Activated CD4-positive, alpha-beta T cell treated with anti-CD3 and anti-CD28 coated beads, Interleukin-2, amount 10 ng/mL, durations not matched to agents 24 days and 14 days (primary cell): ENCODE data around the gene RIPOR3. TPM values are rescaled to one million over a fixed set of nuclear protein-coding genes. Genes with fewer than 3 reads are reported as not detected.
"Not testable (repeated sequence)": the region's sequence is repeated elsewhere in the genome, so short reads cannot be mapped to it uniquely, and the experiment has no call there.

ENCODE experiments used
- DNase-seq: peaks from one replicate; pipeline ENCODE4 v3.0.0; 2022
- H3K27ac Mint-ChIP-seq: one replicate; pipeline ENCODE4 v1.8.0; 2022; ENCODE audit warnings: mild to moderate bottlenecking, mixed read lengths
- H3K27me3 Mint-ChIP-seq: one replicate; pipeline ENCODE4 v1.8.0; 2022; ENCODE audit warnings: mixed read lengths
- H3K36me3 Mint-ChIP-seq: one replicate; pipeline ENCODE4 v1.8.0; 2022; ENCODE audit warnings: low read depth, mild to moderate bottlenecking, mixed read lengths
- H3K4me1 Mint-ChIP-seq: one replicate; pipeline ENCODE4 v1.8.0; 2021; ENCODE audit warnings: mixed read lengths
- H3K4me3 Mint-ChIP-seq: one replicate; pipeline ENCODE4 v1.8.0; 2022; ENCODE audit warnings: mild to moderate bottlenecking, moderate library complexity, mixed read lengths
- H3K9me3 Mint-ChIP-seq: one replicate; pipeline ENCODE4 v1.8.0; 2021; ENCODE audit warnings: mixed read lengths
- intact Hi-C: fragments of 100-400 bp; cut with micrococcal nuclease; formaldehyde crosslinking; loops from one replicate; pipeline ENCODE4 v1.15.1; 2023
- total RNA-seq: library from RNA; stranded (reverse); gene quantifications from 2 replicates; pipeline ENCODE4 v1.2.3, GENCODE V29; 2022

The RIPOR3 gene
- total RNA-seq, 1 donor from 2014 or later = not detected

DNA sequence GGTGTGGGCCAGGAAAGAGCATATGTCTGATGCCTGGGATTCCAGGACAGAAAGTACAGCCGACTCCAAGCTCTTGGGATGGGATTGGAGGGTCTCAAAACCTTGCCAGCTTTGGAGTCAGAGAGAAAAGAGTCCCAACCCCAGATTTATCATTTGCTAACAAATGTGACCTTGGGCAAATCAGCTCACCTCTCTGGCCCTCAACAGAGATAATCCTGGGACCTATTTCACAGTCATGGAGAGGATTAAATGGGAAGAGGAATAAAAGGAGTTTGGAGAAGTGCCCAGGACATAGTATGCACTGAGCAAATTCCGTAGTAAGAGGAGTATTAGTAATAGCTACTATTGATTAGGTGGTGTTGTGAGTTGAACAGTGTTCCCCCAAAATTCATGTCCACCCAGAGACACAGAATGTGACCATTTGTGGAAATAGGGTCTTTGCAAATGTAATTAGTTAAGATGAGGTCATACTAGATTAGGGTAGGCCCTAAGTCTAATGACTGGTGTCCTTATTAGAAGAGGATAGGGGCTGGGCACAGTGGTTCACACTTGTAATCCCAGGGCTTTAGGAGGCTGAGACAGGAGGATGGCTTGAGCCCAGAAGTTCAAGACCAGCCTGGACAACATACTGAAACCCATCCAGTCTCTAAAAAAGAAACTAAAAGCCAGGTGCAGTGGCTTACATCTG, 17.1 kb downstream of the RIPOR3 start:
- Mint-ChIP-seq H3K4me3 (no peak overlapping the region), H3K27me3 (peaks cover 2% of the 10 kb centered on the region), H3K36me3 (no peaks in the 10 kb centered on the region), H3K4me1 (no peaks in the 10 kb centered on the region), H3K27ac (no peak overlapping the region), H3K9me3 (no peaks in the 10 kb centered on the region)
- intact Hi-C loops = no loop called here
- no peak for DNase-seq

- intact Hi-C loops = no loop called here
- H3K36me3 Mint-ChIP-seq = no peaks in the 10 kb centered on the region
- H3K4me3 Mint-ChIP-seq = no peak overlapping the region
- DNase-seq = no peak
- H3K4me1 Mint-ChIP-seq = no peaks in the 10 kb centered on the region
- no peaks in the 10 kb centered on the region for H3K9me3 Mint-ChIP-seq
- H3K27me3 Mint-ChIP-seq = peaks cover 2% of the 10 kb centered on the region
- no peak overlapping the region for H3K27ac Mint-ChIP-seq
Observed at GRCh38 chr20:50673466-50674137, 17.7 kb downstream of the RIPOR3 start.

- intact Hi-C loops = no loop called here
- peaks cover 2% of the 10 kb centered on the region for H3K27me3 Mint-ChIP-seq
- H3K9me3 Mint-ChIP-seq = no peaks in the 10 kb centered on the region
- H3K4me3 Mint-ChIP-seq = no peak overlapping the region
- no peak overlapping the region for H3K27ac Mint-ChIP-seq
- no peak for DNase-seq
- H3K4me1 Mint-ChIP-seq = no peaks in the 10 kb centered on the region
- no peaks in the 10 kb centered on the region for H3K36me3 Mint-ChIP-seq
Observed at GRCh38 chr20:50673146-50673465, 18.2 kb downstream of the RIPOR3 start.

- H3K4me1 Mint-ChIP-seq = no peaks in the 10 kb centered on the region
- DNase-seq = no peak
- intact Hi-C loops = no loop called here
- H3K4me3 Mint-ChIP-seq = no peak overlapping the region
- no peaks in the 10 kb centered on the region for H3K36me3 Mint-ChIP-seq
- H3K9me3 Mint-ChIP-seq = no peaks in the 10 kb centered on the region
- peaks cover 2% of the 10 kb centered on the region for H3K27me3 Mint-ChIP-seq
- no peak overlapping the region for H3K27ac Mint-ChIP-seq
Observed at GRCh38 chr20:50672400-50673145, 18.8 kb downstream of the RIPOR3 start.

DNA sequence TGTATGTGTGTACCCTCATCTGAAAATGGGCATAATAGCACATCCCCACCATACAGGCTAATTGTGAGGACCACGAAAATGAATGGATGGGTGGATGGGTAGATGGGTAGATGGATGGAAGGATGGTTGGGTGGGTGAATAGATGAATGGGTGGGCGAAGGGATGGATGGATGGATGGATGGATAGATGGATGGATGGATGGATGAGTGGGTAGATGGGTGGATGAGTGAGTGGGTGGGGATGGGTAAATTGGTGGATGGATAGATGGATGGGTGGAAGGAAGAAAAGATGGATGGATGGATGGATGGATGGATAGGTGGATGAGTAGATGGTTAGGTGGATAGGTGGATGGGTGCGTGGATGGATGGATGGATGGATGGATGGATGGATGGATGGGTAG, 19.7 kb downstream of the RIPOR3 start:
- H3K4me3 Mint-ChIP-seq = no peak overlapping the region
- H3K36me3 Mint-ChIP-seq = no peaks in the 10 kb centered on the region
- no peak for DNase-seq
- H3K27ac Mint-ChIP-seq = no peak overlapping the region
- H3K27me3 Mint-ChIP-seq = no peaks in the 10 kb centered on the region
- intact Hi-C loops = no loop called here
- H3K9me3 Mint-ChIP-seq = no peaks in the 10 kb centered on the region
- H3K4me1 Mint-ChIP-seq = no peaks in the 10 kb centered on the region

DNA sequence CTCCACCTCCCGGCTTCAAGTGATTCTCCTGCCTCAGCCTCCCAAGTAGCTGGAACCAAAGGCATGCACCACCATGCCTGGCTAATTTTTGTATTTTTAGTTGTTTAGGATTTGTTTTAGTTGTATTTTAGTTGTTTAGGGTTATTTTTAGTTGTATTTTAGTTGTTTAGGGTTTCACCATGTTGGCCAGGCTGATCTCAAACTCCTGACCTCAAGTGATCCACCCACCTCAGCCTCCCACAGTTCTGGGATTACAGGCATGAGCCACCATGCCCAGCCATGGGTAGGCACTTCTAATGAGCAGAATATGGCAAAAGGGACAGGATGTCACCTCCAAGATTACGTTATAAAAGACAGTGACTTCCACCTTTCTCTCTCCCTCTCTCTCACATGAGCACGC, 20.3 kb downstream of the RIPOR3 start:
- H3K27ac Mint-ChIP-seq = not testable (repeated sequence)

GRCh38 chr20:50670126-50670862, 21.0 kb downstream of the RIPOR3 start:
- Mint-ChIP-seq H3K9me3 (no peaks in the 10 kb centered on the region), H3K4me3 (no peak overlapping the region), H3K27me3 (no peaks in the 10 kb centered on the region), H3K36me3 (no peaks in the 10 kb centered on the region), H3K27ac (no peak overlapping the region), H3K4me1 (no peaks in the 10 kb centered on the region)
- no peak for DNase-seq
- intact Hi-C loops = no loop called here

More for the DNA sequence above, 20.3 kb downstream of the RIPOR3 start:
- H3K4me3 Mint-ChIP-seq, H3K36me3 Mint-ChIP-seq, H3K4me1 Mint-ChIP-seq, H3K9me3 Mint-ChIP-seq, intact Hi-C loops, H3K27me3 Mint-ChIP-seq, DNase-seq: not testable (repeated sequence)

DNA sequence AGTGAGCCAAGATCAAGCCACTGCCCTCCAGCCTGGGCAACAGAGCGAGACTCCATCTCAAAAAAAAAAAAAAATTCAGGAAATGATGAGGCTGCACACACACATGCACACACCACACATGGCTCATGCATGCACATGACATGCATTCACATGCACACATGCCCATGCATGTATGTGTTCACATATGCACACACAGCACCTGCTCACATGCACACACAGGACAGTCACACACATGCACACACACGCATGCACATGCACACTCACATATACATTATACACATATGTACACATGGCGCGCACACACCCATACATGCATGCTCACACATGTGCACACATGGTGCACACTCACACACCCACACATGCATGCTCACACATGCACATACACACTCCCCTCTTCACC, 22.5 kb downstream of the RIPOR3 start:
- DNase-seq = no peak
- no peaks in the 10 kb centered on the region for H3K4me1 Mint-ChIP-seq
- intact Hi-C loops = no loop called here
- no peaks in the 10 kb centered on the region for H3K9me3 Mint-ChIP-seq
- no peaks in the 10 kb centered on the region for H3K27me3 Mint-ChIP-seq
- no peak overlapping the region for H3K4me3 Mint-ChIP-seq
- no peak overlapping the region for H3K27ac Mint-ChIP-seq
- no peaks in the 10 kb centered on the region for H3K36me3 Mint-ChIP-seq

- no peak for DNase-seq
- Mint-ChIP-seq H3K36me3 (no peaks in the 10 kb centered on the region), H3K27me3 (no peaks in the 10 kb centered on the region), H3K27ac (no peak overlapping the region), H3K4me3 (no peak overlapping the region), H3K4me1 (no peaks in the 10 kb centered on the region), H3K9me3 (no peaks in the 10 kb centered on the region)
- intact Hi-C loops = no loop called here
Observed at GRCh38 chr20:50668326-50668725, 23.0 kb downstream of the RIPOR3 start.

DNA sequence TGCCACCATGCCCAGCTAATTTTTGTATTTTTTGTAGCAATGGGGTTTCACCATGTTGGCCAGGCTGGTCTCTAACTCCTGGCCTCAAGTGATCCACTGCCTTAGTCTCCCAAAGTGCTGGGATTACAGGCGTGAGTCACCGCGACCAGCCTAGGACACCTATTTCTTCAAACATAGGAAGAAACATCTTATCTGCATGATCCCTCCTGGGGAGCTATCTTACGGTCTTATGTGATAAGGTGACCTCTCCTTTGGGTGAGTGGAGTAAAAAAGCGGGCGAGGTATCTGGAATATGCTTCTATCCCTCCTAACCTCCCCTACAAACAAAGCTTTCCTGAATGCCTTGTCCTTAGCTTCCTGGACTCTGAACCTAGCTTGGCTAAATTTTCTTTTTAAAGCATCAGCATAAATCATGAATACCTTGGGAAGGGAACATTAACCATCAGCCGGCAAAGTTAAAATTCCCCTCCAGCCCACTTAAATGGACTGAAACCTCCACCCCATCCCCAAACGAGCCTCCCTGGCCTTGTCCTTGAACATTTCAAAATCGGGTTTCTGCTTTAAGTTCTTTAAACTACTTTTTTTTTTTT, 24.5 kb downstream of the RIPOR3 start:
- no peaks in the 10 kb centered on the region for H3K9me3 Mint-ChIP-seq
- no peaks in the 10 kb centered on the region for H3K36me3 Mint-ChIP-seq
- no peak overlapping the region for H3K4me3 Mint-ChIP-seq

DNA sequence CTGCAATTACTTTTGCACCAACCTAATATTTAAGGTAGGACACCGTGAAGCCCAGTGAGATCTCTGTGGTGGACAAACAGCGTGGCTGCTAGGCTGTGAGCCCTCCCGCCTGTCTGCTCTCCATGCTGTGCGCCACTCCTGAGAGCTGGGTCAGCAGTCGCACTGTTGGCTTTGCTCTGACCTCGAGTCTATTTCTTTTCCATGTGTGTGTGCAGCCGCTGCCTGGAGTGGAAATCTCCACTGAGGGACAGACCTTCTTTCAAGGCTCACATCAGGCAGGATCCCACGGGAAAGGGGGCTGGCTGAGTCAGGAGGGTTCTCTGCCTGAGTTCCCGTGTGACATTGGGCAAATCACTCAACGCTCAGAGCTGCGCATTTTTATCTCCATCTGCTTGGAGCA, 27.1 kb downstream of the RIPOR3 start:
- DNase-seq = no peak
- peaks cover 2% of the 10 kb centered on the region for H3K4me1 Mint-ChIP-seq
- H3K9me3 Mint-ChIP-seq = no peaks in the 10 kb centered on the region
- peaks cover 4% of the 10 kb centered on the region for H3K27me3 Mint-ChIP-seq
- no peak overlapping the region for H3K4me3 Mint-ChIP-seq
- H3K27ac Mint-ChIP-seq = no peak overlapping the region
- intact Hi-C loops = no loop called here
- no peaks in the 10 kb centered on the region for H3K36me3 Mint-ChIP-seq

More for the DNA sequence above, 24.5 kb downstream of the RIPOR3 start:
- H3K27me3 Mint-ChIP-seq = no peaks in the 10 kb centered on the region
- intact Hi-C loops = no loop called here
- H3K4me1 Mint-ChIP-seq = no peaks in the 10 kb centered on the region
- H3K27ac Mint-ChIP-seq = no peak overlapping the region
- DNase-seq = no peak

DNA sequence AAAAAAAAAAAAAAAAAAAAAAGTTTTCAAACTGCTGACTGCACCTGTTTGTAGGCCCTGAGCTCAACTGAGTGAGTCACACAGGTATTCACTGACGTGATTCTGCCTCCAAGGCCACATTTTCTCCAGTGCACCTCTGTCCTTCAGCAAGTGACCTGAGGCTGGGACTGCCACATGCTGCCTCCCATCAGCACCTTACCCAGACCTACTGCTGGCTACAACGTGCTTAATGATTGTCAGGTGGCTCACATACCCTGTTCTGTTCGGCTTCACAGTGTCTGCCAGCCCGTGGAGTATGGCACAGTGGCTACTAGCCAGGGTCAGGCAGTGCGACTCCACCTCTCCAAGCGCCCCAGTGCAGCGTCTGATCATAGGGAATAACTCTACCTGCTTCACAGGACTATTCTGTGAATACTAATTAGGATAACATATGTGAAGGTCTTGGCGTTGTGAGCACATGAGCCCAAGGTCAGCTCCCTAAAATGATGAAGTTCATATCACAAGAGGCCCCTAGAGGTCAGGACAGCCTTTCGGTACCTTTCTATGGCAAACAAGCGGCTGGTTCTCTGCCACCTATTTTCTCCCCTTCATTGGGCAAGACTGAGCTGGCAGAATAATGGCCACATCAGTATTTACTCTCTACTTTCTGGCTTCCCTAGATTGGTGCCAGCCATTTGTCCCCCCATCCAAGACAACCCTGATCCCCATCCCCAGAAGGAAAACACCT, 28.1 kb downstream of the RIPOR3 start:
- Mint-ChIP-seq H3K4me3 (no peak overlapping the region), H3K36me3 (no peaks in the 10 kb centered on the region), H3K4me1 (peaks cover 2% of the 10 kb centered on the region), H3K27me3 (peaks cover 6% of the 10 kb centered on the region), H3K9me3 (no peaks in the 10 kb centered on the region), H3K27ac (no peak overlapping the region)
- intact Hi-C loops = loop anchor here (1.0 kb wide), 1 partner anchor 84 kb away; no protein-coding TSS in a partner anchor
- no peak for DNase-seq

DNA sequence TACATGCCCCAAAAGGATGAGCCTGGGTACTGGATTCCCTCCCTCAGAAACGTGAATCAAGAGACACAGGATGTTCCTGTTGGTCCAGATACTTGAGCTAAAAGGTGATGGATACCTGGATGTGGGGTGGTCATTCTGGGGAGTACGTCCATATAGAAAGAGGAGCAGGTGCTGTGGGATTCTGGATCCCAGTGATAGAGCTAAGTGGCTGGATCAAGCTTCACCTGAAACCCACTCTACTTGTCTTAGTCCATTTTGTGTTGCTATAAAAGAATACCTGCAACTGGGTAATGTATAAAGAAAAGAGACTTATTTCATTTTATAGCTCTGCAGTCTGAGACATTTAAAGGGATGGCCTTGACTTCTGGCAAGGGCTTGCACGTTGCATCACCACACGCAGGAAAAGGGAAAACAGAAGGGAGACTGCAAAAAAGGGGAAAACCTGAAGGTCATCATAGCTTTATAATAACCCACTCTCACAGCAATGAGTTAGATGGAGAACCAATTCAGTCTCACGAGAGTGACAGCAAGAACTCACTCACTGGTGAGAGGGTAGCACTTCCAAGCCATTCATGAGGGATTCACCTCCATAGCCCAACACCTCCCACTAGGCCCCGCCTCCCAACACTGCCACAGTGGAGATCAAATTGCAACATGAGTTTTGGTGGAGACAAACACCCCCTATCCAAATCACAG, 31.2 kb downstream of the RIPOR3 start:
- Mint-ChIP-seq H3K4me1 (peaks cover 2% of the 10 kb centered on the region), H3K27ac (no peak overlapping the region), H3K36me3 (no peaks in the 10 kb centered on the region), H3K4me3 (no peak overlapping the region), H3K27me3 (peaks cover 6% of the 10 kb centered on the region), H3K9me3 (no peaks in the 10 kb centered on the region)
- no peak for DNase-seq
- intact Hi-C loops = no loop called here
